ENCODE measurements around the gene CDC42BPA. TPM values are rescaled to one million over a fixed set of nuclear protein-coding genes. Genes with fewer than 3 reads are reported as not detected.

Gene CDC42BPA
- total RNA-seq, 2 donors from 2014 or later, result 30.0 to 34.3 TPM

DNA sequence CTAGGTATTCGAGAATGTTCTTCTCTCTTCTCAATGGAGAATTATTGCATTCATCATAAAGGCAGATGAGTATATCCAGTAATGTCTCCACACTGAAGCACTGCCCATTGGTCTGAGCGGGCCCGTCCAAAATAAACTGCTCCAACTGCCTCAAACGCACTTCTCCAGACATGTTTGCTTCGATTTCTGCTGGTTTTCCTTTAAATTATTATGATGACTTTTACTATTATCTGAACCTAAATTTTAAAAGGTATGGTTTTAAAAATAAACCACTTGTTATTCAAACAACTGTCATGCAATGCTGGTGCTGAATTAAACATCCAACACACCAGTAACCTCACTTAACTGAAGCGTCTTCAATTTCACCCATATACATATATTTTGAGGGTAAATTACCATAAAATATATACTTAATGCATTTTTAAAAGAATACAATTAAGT, 1.3 kb downstream of the CDC42BPA start:
- H3K27ac Mint-ChIP-seq, result peak overlapping the region; percentile 36
- no peaks in the 10 kb centered on the region for H3K27me3 ChIP-seq (ENCODE audit: control insufficient read depth, insufficient read depth, low read length, poor library complexity, severe bottlenecking)
- 0 to 1% methylated on average over 1 to 4 of the region's 6 CpGs for WGBS, 2 experiments (ENCODE audit: insufficient coverage in 1 of 2, insufficient read length in 1 of 2)
- H3K9ac ChIP-seq (ENCODE audit: extremely low read depth, low read length, poor library complexity, severe bottlenecking), result peak overlapping the region; percentile 80
- H3K4me3 Mint-ChIP-seq, result peak overlapping the region; percentile 77
- no peaks in the 10 kb centered on the region for H3K9me3 ChIP-seq (ENCODE audit: control insufficient read depth, low read length)
- H3K4me1 ChIP-seq (ENCODE audit: control insufficient read depth, insufficient read depth, low read length), result no peaks in the 10 kb centered on the region
- TF ChIP-seq, protein P1, sequence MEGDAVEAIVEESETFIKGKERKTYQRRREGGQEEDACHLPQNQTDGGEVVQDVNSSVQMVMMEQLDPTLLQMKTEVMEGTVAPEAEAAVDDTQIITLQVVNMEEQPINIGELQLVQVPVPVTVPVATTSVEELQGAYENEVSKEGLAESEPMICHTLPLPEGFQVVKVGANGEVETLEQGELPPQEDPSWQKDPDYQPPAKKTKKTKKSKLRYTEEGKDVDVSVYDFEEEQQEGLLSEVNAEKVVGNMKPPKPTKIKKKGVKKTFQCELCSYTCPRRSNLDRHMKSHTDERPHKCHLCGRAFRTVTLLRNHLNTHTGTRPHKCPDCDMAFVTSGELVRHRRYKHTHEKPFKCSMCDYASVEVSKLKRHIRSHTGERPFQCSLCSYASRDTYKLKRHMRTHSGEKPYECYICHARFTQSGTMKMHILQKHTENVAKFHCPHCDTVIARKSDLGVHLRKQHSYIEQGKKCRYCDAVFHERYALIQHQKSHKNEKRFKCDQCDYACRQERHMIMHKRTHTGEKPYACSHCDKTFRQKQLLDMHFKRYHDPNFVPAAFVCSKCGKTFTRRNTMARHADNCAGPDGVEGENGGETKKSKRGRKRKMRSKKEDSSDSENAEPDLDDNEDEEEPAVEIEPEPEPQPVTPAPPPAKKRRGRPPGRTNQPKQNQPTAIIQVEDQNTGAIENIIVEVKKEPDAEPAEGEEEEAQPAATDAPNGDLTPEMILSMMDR (conservative IDR thresholded peaks at IDR 0.05), result no peak
- no peaks in the 10 kb centered on the region for H3K36me3 ChIP-seq (ENCODE audit: control insufficient read depth, insufficient read depth, low read length)
- H3K4me3 ChIP-seq (ENCODE audit: low read length), result peak overlapping the region; percentile 87
- no peaks in the 10 kb centered on the region for H3K9me3 Mint-ChIP-seq
- peaks cover 2% of the 10 kb centered on the region for H3K27me3 Mint-ChIP-seq (ENCODE audit: insufficient read depth)
- H3K36me3 Mint-ChIP-seq (ENCODE audit: low read depth), result no peaks in the 10 kb centered on the region
- H3K4me1 Mint-ChIP-seq, result peaks cover 21% of the 10 kb centered on the region
- DNase-seq, result no peak
- H3K27ac ChIP-seq (ENCODE audit: low read depth, low read length), result no peak overlapping the region

DNA sequence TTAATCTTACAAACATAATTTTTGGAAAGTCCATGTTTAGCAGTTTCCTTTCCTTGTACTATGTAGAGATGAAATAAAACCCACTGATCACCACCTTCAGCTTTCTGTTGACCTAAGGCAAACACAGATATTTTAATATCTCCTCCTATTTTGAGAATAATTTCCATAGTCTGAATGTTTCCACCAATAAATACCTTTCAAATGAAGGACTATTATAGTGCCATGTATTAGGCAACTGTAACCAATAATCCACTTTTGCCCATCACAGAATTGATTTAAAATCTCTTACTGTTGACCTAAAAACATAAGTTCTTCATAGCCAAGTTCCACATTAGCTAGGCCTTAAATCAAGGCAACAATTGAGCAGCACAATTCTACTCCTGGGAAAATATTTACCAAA, 1.8 kb downstream of the CDC42BPA start:
- H3K27me3 Mint-ChIP-seq (ENCODE audit: insufficient read depth), result peaks cover 2% of the 10 kb centered on the region
- H3K9me3 ChIP-seq (ENCODE audit: control insufficient read depth, low read length), result no peaks in the 10 kb centered on the region
- no peaks in the 10 kb centered on the region for H3K27me3 ChIP-seq (ENCODE audit: control insufficient read depth, insufficient read depth, low read length, poor library complexity, severe bottlenecking)
- peaks cover 21% of the 10 kb centered on the region for H3K4me1 Mint-ChIP-seq
- H3K9me3 Mint-ChIP-seq, result no peaks in the 10 kb centered on the region
- peak overlapping the region; percentile 80 for H3K9ac ChIP-seq (ENCODE audit: extremely low read depth, low read length, poor library complexity, severe bottlenecking)
- H3K27ac Mint-ChIP-seq, result no peak overlapping the region
- no peaks in the 10 kb centered on the region for H3K36me3 ChIP-seq (ENCODE audit: control insufficient read depth, insufficient read depth, low read length)
- DNase-seq, result no peak
- no peaks in the 10 kb centered on the region for H3K4me1 ChIP-seq (ENCODE audit: control insufficient read depth, insufficient read depth, low read length)
- no peaks in the 10 kb centered on the region for H3K36me3 Mint-ChIP-seq (ENCODE audit: low read depth)
- TF ChIP-seq, protein P1 (conservative IDR thresholded peaks at IDR 0.05), result no peak
- H3K4me3 Mint-ChIP-seq, result peak overlapping the region; percentile 77
- no peak overlapping the region for H3K27ac ChIP-seq (ENCODE audit: low read depth, low read length)
- peak overlapping the region; percentile 87 for H3K4me3 ChIP-seq (ENCODE audit: low read length)

DNA sequence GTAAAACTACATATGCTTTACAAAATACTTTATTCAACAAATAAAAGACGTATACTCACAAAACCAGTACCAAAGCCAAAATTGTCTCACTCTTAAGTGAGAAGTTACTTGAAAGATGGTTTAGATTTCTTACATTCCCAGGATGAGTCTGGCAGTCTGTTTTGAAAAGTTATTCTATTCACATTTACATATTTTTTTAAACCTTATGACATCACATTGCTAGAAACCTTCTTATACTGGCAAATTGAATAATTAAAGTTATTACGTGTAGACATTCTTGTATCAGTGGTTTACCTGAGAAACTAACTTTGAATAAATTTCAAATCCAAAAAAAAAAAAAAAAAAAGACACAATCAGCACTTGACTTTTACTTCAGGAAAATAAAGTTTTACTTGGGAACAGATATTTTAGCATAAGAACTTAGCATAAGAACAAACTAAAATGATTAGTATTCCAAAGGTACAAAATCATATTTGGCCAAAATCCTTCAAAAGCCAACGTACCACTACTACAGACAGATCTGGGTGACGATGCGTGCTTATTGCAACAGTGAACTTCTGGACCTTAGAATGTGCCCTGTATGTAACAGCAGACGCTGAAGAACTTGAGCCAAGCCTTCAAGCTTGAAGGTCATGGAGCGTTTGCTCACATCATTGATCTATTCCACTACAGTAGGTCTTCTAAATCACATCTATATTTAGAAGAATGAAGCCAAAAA, 2.5 kb downstream of the CDC42BPA start:
- Histone ChIP-seq H3K36me3 (ENCODE audit: control insufficient read depth, insufficient read depth, low read length) (no peaks in the 10 kb centered on the region), H3K9ac (ENCODE audit: extremely low read depth, low read length, poor library complexity, severe bottlenecking) (peak overlapping the region; percentile 80), H3K4me1 (ENCODE audit: control insufficient read depth, insufficient read depth, low read length) (no peaks in the 10 kb centered on the region), H3K27me3 (ENCODE audit: control insufficient read depth, insufficient read depth, low read length, poor library complexity, severe bottlenecking) (no peaks in the 10 kb centered on the region), H3K4me3 (ENCODE audit: low read length) (peak overlapping the region; percentile 87), H3K27ac (ENCODE audit: low read depth, low read length) (no peak overlapping the region), H3K9me3 (ENCODE audit: control insufficient read depth, low read length) (no peaks in the 10 kb centered on the region)
- TF ChIP-seq, protein P1 (conservative IDR thresholded peaks at IDR 0.05), result no peak
- Mint-ChIP-seq H3K4me1 (peaks cover 23% of the 10 kb centered on the region), H3K4me3 (peak overlapping the region; percentile 77), H3K9me3 (no peaks in the 10 kb centered on the region), H3K36me3 (ENCODE audit: low read depth) (peaks cover 2% of the 10 kb centered on the region), H3K27me3 (ENCODE audit: insufficient read depth) (peaks cover 2% of the 10 kb centered on the region), H3K27ac (no peak overlapping the region)
- whole genome bisulfite sequencing, 2 experiments (ENCODE audit: insufficient coverage in 1 of 2, insufficient read length in 1 of 2), result 0 to 15% methylated on average over 3 to 6 of the region's 7 CpGs
- DNase-seq, result no peak
